GM21717 (cell line): ENCODE results near the gene ITGAL.
"Not testable (repeated sequence)": the region's sequence is repeated elsewhere in the genome, so short reads cannot be mapped to it uniquely, and the experiment has no call there.

Experiments
- ATAC-seq: cut with Tn5 transposase; IDR thresholded peaks from one replicate; pipeline ENCODE4 v1.9.1; 2021; ENCODE audit warnings: mild to moderate bottlenecking, moderate library complexity; ENCODE audit not compliant: unreplicated experiment

Gene ITGAL

GRCh38 chr16:30472328-30472942, at the start of gene ITGAL:
Gene ITGAL (plus strand): TSS chr16:30472742. CDS start chr16:30472838, 96 bp downstream.
- ATAC-seq, result peak; percentile 42

DNA sequence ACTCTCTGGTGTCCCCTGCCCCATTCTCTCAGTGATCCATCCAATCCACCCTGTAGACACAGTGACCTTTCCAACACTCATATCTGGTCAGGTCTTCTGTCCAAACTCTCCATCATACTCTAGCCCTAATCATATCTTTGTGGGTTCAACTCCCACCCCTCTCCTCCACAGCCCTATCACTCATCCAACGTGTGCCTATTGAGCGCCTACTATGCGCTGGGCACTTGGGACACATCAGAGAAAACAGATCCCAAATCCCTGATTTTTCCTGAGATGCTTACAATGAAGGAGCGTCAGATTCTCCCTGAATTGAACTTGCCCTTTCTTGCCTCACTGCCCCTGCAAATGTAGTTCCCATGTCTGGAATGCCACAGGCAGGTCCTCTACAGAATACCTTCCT, 44.5 kb upstream of the ITGAL start:
- ATAC-seq, result no peak

DNA sequence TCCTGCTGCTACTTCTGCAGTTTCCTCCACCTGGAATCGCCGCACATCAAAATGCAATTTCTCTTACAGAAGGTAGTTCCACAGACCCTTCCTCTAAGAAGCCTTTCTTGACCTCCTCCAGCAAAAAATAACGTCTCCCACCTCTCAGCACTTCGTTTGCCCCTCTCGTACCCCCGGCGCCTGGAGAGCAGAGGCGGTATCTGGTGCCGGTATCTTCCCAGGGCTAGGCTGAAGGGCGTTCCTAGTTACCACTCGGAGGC, 43.2 kb upstream of the ITGAL start:
- ATAC-seq, result peak; percentile 6

GRCh38 chr16:30429678-30430427, 42.7 kb upstream of the ITGAL start, which contains the start of gene DCTPP1:
Gene DCTPP1 (minus strand): TSS chr16:30430030. CDS start chr16:30429980, 50 bp downstream.
- peak; percentile 88 for ATAC-seq

DNA sequence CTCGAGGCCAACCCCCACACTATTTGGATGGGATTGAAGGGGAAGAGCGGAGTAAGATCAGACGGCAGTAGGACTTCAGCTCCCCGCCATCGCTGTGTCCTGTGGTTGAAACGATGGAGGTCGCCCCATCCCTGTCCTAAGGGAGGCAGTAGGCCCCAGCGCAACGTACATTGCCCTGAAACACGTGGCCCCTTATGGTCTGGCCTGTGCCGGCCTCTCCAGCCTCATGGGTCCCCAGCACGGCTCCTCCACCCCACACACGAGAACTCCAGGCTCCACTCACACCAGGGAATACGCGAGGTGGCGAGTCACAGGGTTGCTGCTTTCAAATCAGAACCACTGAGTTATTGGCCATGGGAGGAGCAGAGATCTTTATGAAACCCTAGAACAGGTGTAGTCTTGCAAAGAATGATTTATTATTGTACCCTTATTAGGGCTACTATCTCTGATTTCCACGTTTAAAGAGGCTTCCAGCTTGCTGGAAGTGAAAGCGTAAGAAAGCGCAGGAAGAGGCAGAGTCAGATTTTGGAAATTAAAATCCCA, 42.0 kb upstream of the ITGAL start:
- ATAC-seq, result peak; percentile 18

DNA sequence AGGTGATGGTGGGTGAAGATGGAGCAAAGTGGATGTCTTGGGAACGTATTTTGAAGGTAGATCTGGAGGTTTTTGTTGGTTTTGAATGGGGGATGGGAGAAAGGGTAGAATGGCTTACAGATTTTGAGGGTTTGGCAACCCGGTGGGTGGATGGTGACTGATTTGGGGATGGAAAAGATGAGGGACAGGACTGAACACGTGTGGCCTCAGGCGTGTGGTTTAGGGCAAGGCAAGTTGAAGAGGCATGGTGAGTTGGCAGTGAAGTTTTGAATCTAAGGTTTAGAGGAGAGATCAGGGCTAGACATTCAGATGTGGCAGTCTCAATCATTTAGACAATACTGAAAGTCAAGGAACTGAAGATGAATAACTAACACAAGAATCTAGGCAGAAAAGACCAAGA, 37.7 kb upstream of the ITGAL start:
- ATAC-seq, result no peak

DNA sequence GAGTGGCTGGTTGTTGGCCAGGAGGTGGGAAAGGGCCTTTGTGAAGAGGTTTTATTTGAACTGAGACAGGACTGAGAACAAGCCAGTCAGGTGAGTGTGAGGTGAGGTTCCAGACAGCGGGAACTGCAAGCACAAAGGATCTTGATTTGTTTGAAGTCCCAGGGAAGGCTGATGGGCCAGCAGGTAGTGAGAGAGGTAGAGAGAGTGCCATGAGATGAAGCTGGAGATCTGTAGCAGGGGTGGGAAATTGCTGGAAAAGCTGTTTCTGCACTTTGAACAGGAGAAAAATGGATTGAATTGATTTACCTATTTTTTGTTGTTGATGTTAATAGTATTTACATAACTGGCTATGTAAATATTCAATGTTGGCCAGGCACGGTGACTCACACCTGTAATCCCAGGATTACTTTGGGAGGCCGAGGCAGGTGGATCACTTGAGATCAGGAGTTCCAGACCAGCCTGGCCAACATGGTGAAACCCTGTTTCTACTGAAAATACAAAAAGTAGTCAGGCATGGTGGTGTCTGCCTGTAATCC, 35.0 kb upstream of the ITGAL start:
- ATAC-seq, result no peak

- no peak for ATAC-seq
Observed at GRCh38 chr16:30438835-30439234, 33.7 kb upstream of the ITGAL start.

- ATAC-seq, result no peak
Observed at GRCh38 chr16:30439720-30440348, 32.7 kb upstream of the ITGAL start.

- ATAC-seq, result no peak
Observed at GRCh38 chr16:30443631-30444030, 28.9 kb upstream of the ITGAL start.

DNA sequence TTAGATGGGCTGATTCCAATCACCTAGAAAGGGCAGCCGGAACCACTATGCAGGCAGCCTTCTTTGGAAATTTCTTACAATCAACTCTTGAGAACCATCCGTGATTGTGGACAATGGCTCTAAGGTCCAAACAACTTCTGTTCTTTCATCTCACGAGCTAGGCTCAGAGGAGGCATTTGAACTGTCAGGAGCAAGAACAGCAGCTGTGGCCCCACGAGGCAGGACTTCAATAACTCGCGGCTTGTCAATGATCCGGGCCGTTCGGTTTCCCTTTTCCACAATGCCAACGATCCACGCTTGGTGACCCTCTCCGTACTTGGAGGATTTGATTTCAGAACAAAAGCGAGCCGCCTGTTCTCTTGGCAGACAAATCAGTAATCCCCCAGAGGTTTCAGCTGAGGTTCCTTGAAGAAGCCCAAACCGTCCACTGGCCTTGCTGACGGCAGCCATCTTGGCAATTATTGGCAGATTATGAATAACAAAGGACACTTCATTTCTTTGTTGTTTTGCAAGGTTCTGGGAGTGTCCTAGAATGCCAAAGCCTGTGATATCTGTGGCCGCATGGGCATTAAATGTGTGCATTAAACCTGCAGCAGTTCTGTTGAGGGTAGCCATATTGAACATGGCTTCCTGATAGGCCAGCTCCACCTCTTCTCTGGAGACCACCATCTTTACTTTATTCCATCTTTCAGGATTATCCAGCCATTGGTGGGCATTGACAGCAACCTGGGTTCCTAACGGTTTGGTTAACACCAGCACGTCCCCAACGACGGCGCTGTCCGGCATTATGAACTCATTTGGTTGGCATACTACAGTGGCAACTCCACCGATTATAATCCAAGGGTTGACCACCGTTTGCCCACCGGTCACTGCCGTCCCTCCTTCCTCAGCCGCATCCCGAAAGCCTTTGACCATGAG, 28.1 kb upstream of the ITGAL start:
- no peak for ATAC-seq

DNA sequence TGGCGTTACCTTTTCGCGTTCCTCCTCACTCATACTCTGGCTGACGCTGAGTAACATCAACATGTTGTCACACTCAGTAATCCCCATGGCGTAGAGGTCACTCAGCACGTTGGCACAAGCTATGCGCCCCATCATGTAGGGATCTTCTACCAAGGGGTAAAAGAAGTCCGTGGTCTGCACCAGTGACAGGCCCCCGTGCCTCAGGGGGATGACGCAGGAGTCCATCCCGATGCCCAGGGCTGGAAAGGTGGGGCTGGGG, 27.5 kb upstream of the ITGAL start:
- peak; percentile 22 for ATAC-seq

DNA sequence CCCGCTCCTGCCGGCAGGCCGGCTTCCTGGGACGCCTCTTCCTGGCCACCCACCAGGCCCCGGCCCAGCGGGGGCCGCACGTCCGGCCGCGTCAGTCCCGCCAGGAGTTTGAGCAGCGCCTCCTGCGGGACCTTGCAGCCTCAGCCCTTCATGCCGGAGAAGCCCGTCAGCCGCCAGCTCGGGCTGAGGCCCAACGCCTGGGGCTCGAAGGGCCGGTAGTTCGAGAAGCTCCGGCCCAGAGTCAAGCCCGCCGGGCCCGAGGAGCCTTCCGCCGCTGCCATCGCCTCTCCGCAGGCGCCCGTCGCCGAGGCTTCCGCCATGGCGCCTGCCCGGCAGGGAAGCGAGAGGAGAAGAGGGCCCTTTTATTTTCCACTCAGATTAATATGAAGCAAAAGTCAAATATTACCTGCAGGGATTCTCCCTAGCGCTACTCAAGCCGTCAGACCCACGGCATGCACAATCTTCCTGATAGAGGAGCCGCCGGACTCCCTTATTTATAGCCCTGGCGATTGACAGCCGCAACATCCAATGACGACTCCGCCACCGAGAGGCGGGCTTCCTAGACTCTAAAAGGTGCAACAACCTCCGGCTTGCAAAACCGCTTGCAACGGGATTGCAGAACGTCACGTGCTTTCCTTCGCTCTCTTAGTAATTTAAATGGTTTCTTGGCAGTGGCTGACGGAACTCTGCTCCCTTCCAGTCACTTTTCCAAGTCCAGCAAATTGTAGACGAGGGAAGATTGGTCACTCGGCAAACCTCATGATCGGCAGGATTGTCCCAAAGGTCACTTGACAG, 26.9 kb upstream of the ITGAL start, which contains the start of gene SEPHS2:
Gene SEPHS2 (minus strand): TSS at position 467 of the 795 bp plus-strand sequence. CDS start 147 bp downstream, at position 320.
- peak; percentile 73 for ATAC-seq

DNA sequence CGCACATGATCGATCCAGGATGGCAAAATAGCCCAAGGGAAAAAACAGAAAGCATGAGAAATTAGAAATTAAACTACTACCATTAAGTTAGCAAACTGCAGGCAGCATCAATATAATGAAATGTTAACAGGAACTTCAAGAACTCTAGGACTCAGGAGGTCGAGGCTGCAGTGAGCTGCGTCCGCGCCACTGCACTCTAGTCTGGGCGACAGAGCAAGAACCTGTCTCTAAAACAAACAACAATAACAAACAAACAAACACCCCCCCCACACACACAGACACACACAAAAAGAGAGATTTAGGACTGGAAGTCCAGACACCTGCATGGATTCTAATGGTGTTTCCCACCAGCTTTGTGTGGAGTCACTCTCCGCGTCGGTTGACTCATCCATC, 26.3 kb upstream of the ITGAL start:
- ATAC-seq, result no peak

DNA sequence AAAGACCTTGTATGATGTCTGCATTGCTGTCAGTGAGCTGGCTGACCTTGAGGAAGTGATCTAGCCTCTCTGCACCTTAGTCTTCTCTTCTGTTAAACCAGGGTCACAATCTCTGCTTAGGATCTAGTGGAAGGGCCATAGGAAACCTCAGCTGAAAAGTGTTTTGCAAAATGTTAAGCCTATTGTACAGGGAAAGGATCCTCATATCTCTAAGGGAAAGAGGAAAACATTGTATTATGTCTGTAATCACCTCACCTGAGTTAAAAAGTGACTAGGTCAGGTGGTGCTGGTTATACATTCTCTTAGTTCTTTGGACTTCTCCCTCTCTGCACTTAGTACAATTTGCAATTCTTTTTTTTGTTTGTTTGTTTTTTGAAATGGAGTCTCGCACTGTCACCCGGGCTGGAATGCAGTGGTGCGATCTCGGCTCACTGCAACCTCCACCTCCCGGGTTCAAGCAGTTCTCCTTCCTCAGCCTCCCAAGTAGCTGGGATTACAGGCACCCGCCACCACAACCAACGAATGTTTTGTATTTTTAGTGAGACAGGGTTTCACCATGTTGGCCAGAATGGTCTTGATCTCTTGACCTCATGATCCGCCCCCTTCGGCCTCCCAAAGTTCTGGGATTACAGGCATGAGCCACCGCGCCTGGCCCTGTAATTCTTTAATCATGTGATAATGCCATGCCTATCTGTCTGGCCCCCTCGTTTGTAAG, 24.9 kb upstream of the ITGAL start:
- ATAC-seq, result no peak

GRCh38 chr16:30449116-30449435, 23.5 kb upstream of the ITGAL start:
- no peak for ATAC-seq

DNA sequence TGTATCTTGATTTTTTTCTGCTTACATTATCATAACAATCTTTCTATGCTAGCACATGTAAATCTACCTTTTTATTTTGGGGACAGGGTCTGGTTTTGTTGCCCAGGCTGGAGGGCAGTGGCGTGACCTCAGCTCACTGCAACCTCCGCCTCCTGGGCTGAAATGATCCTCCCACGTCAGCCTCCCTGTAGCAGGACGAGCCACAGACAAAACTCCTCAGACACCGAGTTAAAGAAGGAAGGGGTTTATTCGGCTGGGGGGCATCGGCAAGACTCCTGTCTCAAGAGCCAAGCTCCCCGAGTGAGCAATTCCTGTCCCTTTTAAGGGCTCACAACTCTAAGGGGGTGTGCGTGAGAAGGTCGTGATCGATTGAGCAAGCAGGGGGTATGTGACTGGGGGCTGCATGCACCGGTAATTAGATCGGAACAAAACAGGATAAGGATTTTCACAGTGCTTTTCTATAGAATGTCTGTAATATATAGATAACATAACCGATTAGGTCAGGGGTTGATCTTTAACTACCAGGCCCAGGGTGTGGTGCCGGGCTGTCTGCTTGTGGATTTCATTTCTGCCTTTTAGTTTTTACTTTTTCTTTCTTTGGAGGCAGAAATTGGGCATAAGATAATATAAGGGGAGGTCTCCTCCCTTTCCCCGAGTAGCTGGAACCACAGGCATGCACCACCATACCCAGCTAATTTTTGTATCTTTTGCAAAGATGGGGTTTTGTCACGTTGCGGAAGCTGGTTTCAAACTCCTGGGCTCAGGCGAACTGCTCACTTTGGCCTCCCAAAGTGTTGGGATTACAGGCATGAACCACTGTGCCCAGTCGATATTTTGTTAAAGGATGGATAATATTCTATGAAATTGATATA, 19.6 kb upstream of the ITGAL start:
- not testable (repeated sequence) for ATAC-seq

DNA sequence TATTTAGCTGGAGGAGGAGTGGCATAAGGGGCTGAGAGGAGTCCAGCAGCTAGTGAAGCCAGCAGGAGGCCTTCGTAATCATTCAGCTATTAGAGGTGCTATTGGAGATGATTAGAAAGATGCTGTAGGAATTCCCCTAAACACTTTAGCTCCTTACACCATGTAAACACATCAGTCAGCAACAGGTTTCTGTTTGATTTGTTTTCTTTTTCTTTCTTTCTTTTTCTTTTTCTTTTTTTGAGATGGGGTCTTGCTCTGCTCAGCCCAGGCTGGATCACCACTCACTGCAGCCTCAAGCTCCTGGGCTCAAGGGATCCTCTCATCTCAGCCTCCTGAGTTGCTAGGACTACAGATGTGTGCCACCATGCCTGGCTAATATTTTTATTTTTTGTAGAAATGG, 16.2 kb upstream of the ITGAL start:
- no peak for ATAC-seq

GRCh38 chr16:30457256-30457655, 15.3 kb upstream of the ITGAL start:
- no peak for ATAC-seq
